ENCODE results near the gene CBL.

- TF ChIP-seq CTCF (conservative IDR thresholded peaks at IDR 0.05 in 1 of 2, IDR thresholded peaks at IDR 0.05 in 1 of 2; ENCODE audit: extremely low read depth in 1 of 2, insufficient read depth in 1 of 2, low read depth in 1 of 2, low read length in 2 of 2): no peak
- no peak for TF ChIP-seq EZH2 (IDR thresholded peaks at IDR 0.05; ENCODE audit: borderline replicate concordance, low read length)
Measured at GRCh38 chr11:119192111-119192510, 14.0 kb upstream of the CBL start.
